ENCODE data around the gene ELMO1.

ELMO1 gene

GRCh38 chr7:36944838-36945237 is 503.8 kb downstream of the ELMO1 start:
- DNase-seq (ENCODE audit: low spot score): no peak

GRCh38 chr7:36943591-36944435 is 504.9 kb downstream of the ELMO1 start:
- no peak for DNase-seq (ENCODE audit: low spot score)

GRCh38 chr7:36942955-36943354 is 505.7 kb downstream of the ELMO1 start:
- DNase-seq (ENCODE audit: low spot score): no peak

GRCh38 chr7:36942541-36942940 is 506.1 kb downstream of the ELMO1 start:
- no peak for DNase-seq (ENCODE audit: low spot score)

- DNase-seq (ENCODE audit: low spot score): no peak
Measured at GRCh38 chr7:36942025-36942424, 506.6 kb downstream of the ELMO1 start.

- no peak for DNase-seq (ENCODE audit: low spot score)
Measured at GRCh38 chr7:36941359-36941758, 507.3 kb downstream of the ELMO1 start.

GRCh38 chr7:36939816-36940215 is 508.8 kb downstream of the ELMO1 start:
- DNase-seq (ENCODE audit: low spot score): no peak

GRCh38 chr7:36937754-36938563 is 510.7 kb downstream of the ELMO1 start:
- DNase-seq (ENCODE audit: low spot score): no peak

- DNase-seq (ENCODE audit: low spot score): no peak
Measured at GRCh38 chr7:36931892-36932291, 516.8 kb downstream of the ELMO1 start.

GRCh38 chr7:36929791-36930190 is 518.9 kb downstream of the ELMO1 start:
- DNase-seq (ENCODE audit: low spot score): no peak

- DNase-seq (ENCODE audit: low spot score): no peak
Measured at GRCh38 chr7:36928718-36929117, 519.9 kb downstream of the ELMO1 start.

GRCh38 chr7:36928311-36928710 is 520.4 kb downstream of the ELMO1 start:
- no peak for DNase-seq (ENCODE audit: low spot score)

GRCh38 chr7:36925691-36926090 is 523.0 kb downstream of the ELMO1 start:
- no peak for DNase-seq (ENCODE audit: low spot score)

GRCh38 chr7:36925207-36925606 is 523.5 kb downstream of the ELMO1 start:
- DNase-seq (ENCODE audit: low spot score): no peak

- no peak for DNase-seq (ENCODE audit: low spot score)
Measured at GRCh38 chr7:36923943-36924436, 524.7 kb downstream of the ELMO1 start.

- DNase-seq (ENCODE audit: low spot score): no peak
Measured at GRCh38 chr7:36923185-36923584, 525.5 kb downstream of the ELMO1 start.

GRCh38 chr7:36920433-36920832 is 528.2 kb downstream of the ELMO1 start:
- DNase-seq (ENCODE audit: low spot score): no peak

GRCh38 chr7:36919738-36920137 is 528.9 kb downstream of the ELMO1 start:
- no peak for DNase-seq (ENCODE audit: low spot score)

- no peak for DNase-seq (ENCODE audit: low spot score)
Measured at GRCh38 chr7:36918591-36918990, 530.1 kb downstream of the ELMO1 start.

GRCh38 chr7:36916619-36917018 is 532.0 kb downstream of the ELMO1 start:
- no peak for DNase-seq (ENCODE audit: low spot score)

- no peak for DNase-seq (ENCODE audit: low spot score)
Measured at GRCh38 chr7:36916116-36916515, 532.5 kb downstream of the ELMO1 start.

GRCh38 chr7:36911788-36912187 is 536.9 kb downstream of the ELMO1 start:
- no peak for DNase-seq (ENCODE audit: low spot score)

GRCh38 chr7:36910859-36911258 is 537.8 kb downstream of the ELMO1 start:
- DNase-seq (ENCODE audit: low spot score): no peak

Measured in AG20443 (cell line).